Measurements from ENCODE around the gene USP32.

The USP32 gene

GRCh38 chr17:60416368-60416925 lies 24.5 kb upstream of the USP32 start:
- TF ChIP-seq, protein P1, sequence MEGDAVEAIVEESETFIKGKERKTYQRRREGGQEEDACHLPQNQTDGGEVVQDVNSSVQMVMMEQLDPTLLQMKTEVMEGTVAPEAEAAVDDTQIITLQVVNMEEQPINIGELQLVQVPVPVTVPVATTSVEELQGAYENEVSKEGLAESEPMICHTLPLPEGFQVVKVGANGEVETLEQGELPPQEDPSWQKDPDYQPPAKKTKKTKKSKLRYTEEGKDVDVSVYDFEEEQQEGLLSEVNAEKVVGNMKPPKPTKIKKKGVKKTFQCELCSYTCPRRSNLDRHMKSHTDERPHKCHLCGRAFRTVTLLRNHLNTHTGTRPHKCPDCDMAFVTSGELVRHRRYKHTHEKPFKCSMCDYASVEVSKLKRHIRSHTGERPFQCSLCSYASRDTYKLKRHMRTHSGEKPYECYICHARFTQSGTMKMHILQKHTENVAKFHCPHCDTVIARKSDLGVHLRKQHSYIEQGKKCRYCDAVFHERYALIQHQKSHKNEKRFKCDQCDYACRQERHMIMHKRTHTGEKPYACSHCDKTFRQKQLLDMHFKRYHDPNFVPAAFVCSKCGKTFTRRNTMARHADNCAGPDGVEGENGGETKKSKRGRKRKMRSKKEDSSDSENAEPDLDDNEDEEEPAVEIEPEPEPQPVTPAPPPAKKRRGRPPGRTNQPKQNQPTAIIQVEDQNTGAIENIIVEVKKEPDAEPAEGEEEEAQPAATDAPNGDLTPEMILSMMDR (IDR thresholded peaks at IDR 0.05; ENCODE audit: extremely low read depth, insufficient read depth, missing control alignments): no peak
- in situ Hi-C loops (cut with MboI; ENCODE audit: low pct_unique_long_range_greater_than_20kb, low sequenced_read_pairs, unreplicated experiment): loop anchor here (25.0 kb wide), 1 partner anchor 279 kb away; the partner anchor contains the start of gene CA4
- no peak for DNase-seq (ENCODE audit: low spot score)

DNA sequence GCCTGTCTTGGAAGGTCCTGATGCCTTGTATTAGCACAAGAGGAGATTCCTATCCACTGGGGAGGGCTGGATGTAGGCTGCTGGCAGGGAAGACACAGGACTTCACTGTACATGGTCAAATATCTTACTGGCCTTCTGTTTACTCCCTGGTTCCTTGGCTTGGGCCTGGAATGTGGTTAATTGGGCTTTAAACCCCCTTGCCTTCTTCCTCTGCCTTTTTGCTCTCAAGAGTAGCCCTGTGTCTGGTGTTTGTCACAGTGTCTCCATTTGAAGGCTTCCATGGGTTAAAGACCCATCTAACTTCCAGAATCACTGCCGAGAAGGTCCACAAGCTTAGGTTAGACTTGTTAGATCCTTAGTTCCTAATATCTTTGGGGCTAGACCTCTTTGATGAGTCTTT lies 23.2 kb upstream of the USP32 start:
- no peak for DNase-seq (ENCODE audit: low spot score)
- TF ChIP-seq, protein P1 (IDR thresholded peaks at IDR 0.05; ENCODE audit: extremely low read depth, insufficient read depth, missing control alignments): no peak
- in situ Hi-C loops (cut with MboI; ENCODE audit: low pct_unique_long_range_greater_than_20kb, low sequenced_read_pairs, unreplicated experiment): loop anchor here (25.0 kb wide), 1 partner anchor 278 kb away; the partner anchor contains the start of gene CA4

GRCh38 chr17:60412701-60413100 lies 20.8 kb upstream of the USP32 start:
- in situ Hi-C loops (cut with MboI; ENCODE audit: low pct_unique_long_range_greater_than_20kb, low sequenced_read_pairs, unreplicated experiment): loop anchor here (25.0 kb wide), 1 partner anchor 275 kb away; the partner anchor contains the start of gene CA4
- no peak for DNase-seq (ENCODE audit: low spot score)
- TF ChIP-seq, protein P1 (IDR thresholded peaks at IDR 0.05; ENCODE audit: extremely low read depth, insufficient read depth, missing control alignments): no peak

- TF ChIP-seq, protein P1 (IDR thresholded peaks at IDR 0.05; ENCODE audit: extremely low read depth, insufficient read depth, missing control alignments): no peak
- DNase-seq (ENCODE audit: low spot score): no peak
- in situ Hi-C loops (cut with MboI; ENCODE audit: low pct_unique_long_range_greater_than_20kb, low sequenced_read_pairs, unreplicated experiment): loop anchor here (25.0 kb wide), 1 partner anchor 273 kb away; the partner anchor contains the start of gene CA4
Observed at GRCh38 chr17:60410001-60410400, 18.1 kb upstream of the USP32 start.

DNA sequence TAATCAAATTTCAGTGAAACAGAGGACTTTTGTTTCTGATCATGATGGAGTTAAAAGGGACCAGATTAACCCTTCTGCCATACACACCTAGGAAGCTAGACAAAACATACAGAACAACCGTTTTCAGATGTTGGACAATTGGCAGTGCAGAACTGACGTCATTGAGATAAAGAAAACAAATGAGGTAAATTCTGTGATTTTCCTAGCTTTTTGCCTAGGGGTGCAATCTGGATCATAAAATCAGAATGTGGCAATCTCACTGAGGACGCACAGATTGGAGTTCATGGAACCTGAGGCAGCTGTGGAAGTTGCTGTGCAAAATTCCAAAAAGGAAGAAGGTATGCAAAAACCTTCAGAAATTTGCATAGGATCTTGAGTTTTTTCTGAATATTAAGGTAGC lies 15.0 kb upstream of the USP32 start:
- no peak for DNase-seq (ENCODE audit: low spot score)
- in situ Hi-C loops (cut with MboI; ENCODE audit: low pct_unique_long_range_greater_than_20kb, low sequenced_read_pairs, unreplicated experiment): loop anchor here (25.0 kb wide), 1 partner anchor 270 kb away; the partner anchor contains the start of gene CA4
- TF ChIP-seq, protein P1 (IDR thresholded peaks at IDR 0.05; ENCODE audit: extremely low read depth, insufficient read depth, missing control alignments): no peak

- in situ Hi-C loops (cut with MboI; ENCODE audit: low pct_unique_long_range_greater_than_20kb, low sequenced_read_pairs, unreplicated experiment): loop anchor here (25.0 kb wide), 1 partner anchor 267 kb away; the partner anchor contains the start of gene CA4
- TF ChIP-seq, protein P1 (IDR thresholded peaks at IDR 0.05; ENCODE audit: extremely low read depth, insufficient read depth, missing control alignments): no peak
- no peak for DNase-seq (ENCODE audit: low spot score)
Observed at GRCh38 chr17:60403962-60404361, 12.0 kb upstream of the USP32 start.

Data from GM13977 (cell line).